Measurements from ENCODE around the gene SFI1. TPM values are rescaled to one million over a fixed set of nuclear protein-coding genes. Genes with fewer than 3 reads are reported as not detected.

SFI1 gene
- total and polyA plus RNA-seq, 3 donors from 2014 or later, result 48.8 to 141 (median 129) TPM

DNA sequence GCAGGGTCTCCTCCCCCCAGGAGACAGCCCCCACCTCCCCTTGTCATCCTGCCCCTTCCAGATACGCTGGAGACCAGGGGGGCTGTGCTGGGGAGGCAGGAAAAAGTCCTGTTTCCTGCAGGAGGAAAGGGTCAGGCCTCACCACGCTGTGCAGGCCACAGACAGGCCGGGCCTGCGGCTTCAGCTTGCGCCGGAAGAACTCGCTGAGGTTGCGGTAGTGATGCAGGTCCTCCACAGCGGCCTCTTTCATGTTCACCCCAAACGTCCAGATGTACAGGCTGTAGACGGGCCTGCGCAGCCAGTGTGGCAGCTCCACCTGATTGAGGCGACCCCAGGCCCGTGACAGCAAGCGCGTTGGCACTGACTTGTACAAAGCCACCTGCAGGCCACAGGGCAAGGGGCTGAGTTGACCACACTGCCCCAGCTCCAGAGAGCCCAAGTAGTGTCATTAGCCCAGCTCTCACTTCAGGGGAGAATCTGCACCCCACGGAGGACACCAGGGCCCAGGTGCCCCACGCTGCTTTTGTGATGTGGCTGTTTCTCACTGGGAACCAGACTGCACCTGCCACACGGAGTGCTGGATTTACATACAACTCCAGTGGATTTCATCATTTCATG is 125.3 kb downstream of the SFI1 start:
- H3K4me3 ChIP-seq, result no peak overlapping the region
- H3K4me1 ChIP-seq, result peaks cover 18% of the 10 kb centered on the region
- intact Hi-C loops (cut with DNase I; ENCODE audit: low total_unique reads), result loop anchor here (10.0 kb wide), 1 partner anchor 57 kb away; no protein-coding TSS in a partner anchor
- H3K36me3 ChIP-seq (ENCODE audit: low read depth, missing control alignments), result no peaks in the 10 kb centered on the region
- no peaks in the 10 kb centered on the region for H3K9me3 ChIP-seq
- DNase-seq, result no peak
- no peak overlapping the region for H3K27ac ChIP-seq
- H3K27me3 ChIP-seq, result no peaks in the 10 kb centered on the region
- TF ChIP-seq POLR2A (IDR thresholded peaks at IDR 0.05) (no peak), CTCF (IDR thresholded peaks at IDR 0.05) (no peak)
- 82 to 88% methylated on average over 17 to 19 of the region's 19 CpGs for WGBS, 2 donors

DNA sequence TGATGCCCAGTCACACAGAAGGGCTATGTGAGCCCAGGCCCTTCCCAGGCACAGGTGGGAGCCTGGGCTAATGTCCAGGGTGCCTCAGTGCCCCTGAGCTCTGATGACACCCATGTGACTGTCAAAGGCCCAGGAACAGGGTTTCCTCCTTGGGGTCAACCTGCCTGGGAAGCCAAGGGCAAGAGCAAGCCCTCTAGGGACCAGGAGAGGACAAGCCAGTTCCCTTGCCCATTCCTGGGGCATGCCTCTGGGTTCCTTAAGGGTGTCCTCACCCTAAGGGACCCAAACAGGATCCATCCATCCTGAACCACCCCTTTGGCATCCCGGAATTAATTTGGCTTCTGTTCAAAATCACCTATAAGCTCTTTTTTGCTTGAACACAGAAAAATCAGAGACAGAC is 126.6 kb downstream of the SFI1 start:
- H3K9me3 ChIP-seq, result no peaks in the 10 kb centered on the region
- peak overlapping the region in 1 of 2 donors; percentile 19 for H3K27ac ChIP-seq
- WGBS, 2 donors, result 92 to 100% methylated on average over 1 of the region's 1 CpG
- intact Hi-C loops (cut with DNase I; ENCODE audit: low total_unique reads), result loop anchor here (10.0 kb wide), 1 partner anchor 58 kb away; no protein-coding TSS in a partner anchor
- H3K36me3 ChIP-seq (ENCODE audit: low read depth, missing control alignments), result no peaks in the 10 kb centered on the region
- H3K4me3 ChIP-seq, result no peak overlapping the region
- H3K27me3 ChIP-seq, result no peaks in the 10 kb centered on the region
- no peak for DNase-seq
- peaks cover 32% of the 10 kb centered on the region for H3K4me1 ChIP-seq
- no peak for TF ChIP-seq POLR2A (IDR thresholded peaks at IDR 0.05)
- no peak for TF ChIP-seq CTCF (IDR thresholded peaks at IDR 0.05)

DNA sequence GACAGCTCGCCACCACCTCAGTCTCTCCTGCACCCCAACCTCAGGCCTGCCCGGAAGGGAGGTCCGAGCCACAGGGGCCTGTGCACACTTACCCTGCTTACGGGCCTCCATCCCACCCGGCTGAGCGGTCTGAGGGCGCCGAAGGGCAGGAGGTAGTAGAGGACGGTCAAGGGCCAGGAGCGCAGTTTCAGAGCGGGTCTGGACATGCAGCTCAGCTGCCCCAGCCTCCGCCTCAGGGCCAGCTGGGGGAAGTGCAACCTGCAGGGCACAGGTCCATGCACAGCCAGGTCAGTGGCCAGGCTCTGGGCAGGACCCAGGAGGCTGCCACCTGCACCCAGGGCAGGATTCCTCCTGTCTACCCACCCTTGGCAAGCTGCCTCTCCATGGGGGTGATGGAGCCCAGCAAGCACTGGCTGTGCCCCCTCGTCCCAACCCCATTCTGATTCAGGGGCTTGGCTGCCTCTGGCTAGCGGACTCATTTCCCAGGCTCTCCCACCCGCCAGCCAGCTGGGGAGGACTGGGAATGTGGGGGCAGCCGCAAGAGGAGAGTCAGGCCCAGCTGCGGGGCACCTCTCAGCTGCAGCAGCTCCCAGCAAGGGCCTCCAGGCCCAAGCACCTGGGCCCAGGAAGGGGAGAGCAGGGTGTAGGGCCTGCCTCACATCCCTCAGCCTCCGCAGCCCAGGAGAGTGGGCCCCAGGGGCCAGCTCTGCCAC is 127.4 kb downstream of the SFI1 start:
- H3K4me3 ChIP-seq, result no peak overlapping the region
- intact Hi-C loops (cut with DNase I; ENCODE audit: low total_unique reads), result loop anchor here (10.0 kb wide), 1 partner anchor 59 kb away; no protein-coding TSS in a partner anchor
- no peaks in the 10 kb centered on the region for H3K9me3 ChIP-seq
- H3K36me3 ChIP-seq (ENCODE audit: low read depth, missing control alignments), result no peaks in the 10 kb centered on the region
- H3K27me3 ChIP-seq, result no peaks in the 10 kb centered on the region
- TF ChIP-seq CTCF (IDR thresholded peaks at IDR 0.05), result no peak
- no peak for TF ChIP-seq POLR2A (IDR thresholded peaks at IDR 0.05)
- H3K27ac ChIP-seq, result peak overlapping the region in 1 of 2 donors; percentile 59
- no peak for DNase-seq
- 85% methylated on average over 18 of the region's 18 CpGs; no CpG with 5 or more reads in 1 of the 2 donors for WGBS, 2 donors
- H3K4me1 ChIP-seq, result peaks cover 40% of the 10 kb centered on the region

GRCh38 chr22:31625257-31625640 is 128.9 kb downstream of the SFI1 start:
- H3K4me1 ChIP-seq, result peaks cover 52% of the 10 kb centered on the region

More at GRCh38 chr22:31625257-31625640, 128.9 kb downstream of the SFI1 start:
- TF ChIP-seq POLR2A (IDR thresholded peaks at IDR 0.05) (no peak), CTCF (IDR thresholded peaks at IDR 0.05) (no peak)
- peak overlapping the region; percentile 20 to 76 for H3K27ac ChIP-seq
- WGBS, 2 donors, result 80 to 89% methylated on average over 5 to 7 of the region's 7 CpGs
- H3K4me3 ChIP-seq, result no peak overlapping the region
- no peaks in the 10 kb centered on the region for H3K27me3 ChIP-seq
- intact Hi-C loops (cut with DNase I; ENCODE audit: low total_unique reads), result loop anchor here (10.0 kb wide), 1 partner anchor 60 kb away; no protein-coding TSS in a partner anchor
- no peaks in the 10 kb centered on the region for H3K9me3 ChIP-seq
- no peaks in the 10 kb centered on the region for H3K36me3 ChIP-seq (ENCODE audit: low read depth, missing control alignments)
- DNase-seq, result no peak

Measured in testis (tissue), 3 donors.